ENCODE measurements around the gene AMER2. TPM values are rescaled to one million over a fixed set of nuclear protein-coding genes. Genes with fewer than 3 reads are reported as not detected.

The AMER2 gene
- total RNA-seq, 1 experiment from 2014 or later, result not detected

GRCh38 chr13:25153736-25154135 is 18.4 kb downstream of the AMER2 start:
- peaks cover 81% of the 10 kb centered on the region for H3K27me3 Mint-ChIP-seq (ENCODE audit: unreplicated experiment)
- no TSS peak for BruUV-seq (replicated peaks)
- H3K27ac Mint-ChIP-seq (ENCODE audit: unreplicated experiment), result no peak overlapping the region
- no peaks in the 10 kb centered on the region for H3K4me1 Mint-ChIP-seq (ENCODE audit: low read depth, unreplicated experiment)
- no peak overlapping the region for H3K4me3 Mint-ChIP-seq (ENCODE audit: low read depth, unreplicated experiment)
- CTCF ChIA-PET, result no interaction called here
- H3K36me3 Mint-ChIP-seq (ENCODE audit: insufficient read depth, unreplicated experiment), result no peaks in the 10 kb centered on the region
- DNase-seq, result no peak
- H3K9me3 Mint-ChIP-seq (ENCODE audit: low read depth, unreplicated experiment), result no peaks in the 10 kb centered on the region
- intact Hi-C loops (cut with micrococcal nuclease; ENCODE audit: unreplicated experiment), result no loop called here
- TF ChIP-seq CTCF (IDR thresholded peaks at IDR 0.05; ENCODE audit: unreplicated experiment), result no peak

- TF ChIP-seq CTCF (IDR thresholded peaks at IDR 0.05; ENCODE audit: unreplicated experiment), result no peak
- intact Hi-C loops (cut with micrococcal nuclease; ENCODE audit: unreplicated experiment), result no loop called here
- no peak overlapping the region for H3K4me3 Mint-ChIP-seq (ENCODE audit: low read depth, unreplicated experiment)
- H3K4me1 Mint-ChIP-seq (ENCODE audit: low read depth, unreplicated experiment), result no peaks in the 10 kb centered on the region
- CTCF ChIA-PET, result no interaction called here
- DNase-seq, result no peak
- peaks cover 81% of the 10 kb centered on the region for H3K27me3 Mint-ChIP-seq (ENCODE audit: unreplicated experiment)
- H3K9me3 Mint-ChIP-seq (ENCODE audit: low read depth, unreplicated experiment), result no peaks in the 10 kb centered on the region
- no TSS peak for BruUV-seq (replicated peaks)
- no peak overlapping the region for H3K27ac Mint-ChIP-seq (ENCODE audit: unreplicated experiment)
- no peaks in the 10 kb centered on the region for H3K36me3 Mint-ChIP-seq (ENCODE audit: insufficient read depth, unreplicated experiment)
Observed at GRCh38 chr13:25151626-25152195, 20.4 kb downstream of the AMER2 start.

DNA sequence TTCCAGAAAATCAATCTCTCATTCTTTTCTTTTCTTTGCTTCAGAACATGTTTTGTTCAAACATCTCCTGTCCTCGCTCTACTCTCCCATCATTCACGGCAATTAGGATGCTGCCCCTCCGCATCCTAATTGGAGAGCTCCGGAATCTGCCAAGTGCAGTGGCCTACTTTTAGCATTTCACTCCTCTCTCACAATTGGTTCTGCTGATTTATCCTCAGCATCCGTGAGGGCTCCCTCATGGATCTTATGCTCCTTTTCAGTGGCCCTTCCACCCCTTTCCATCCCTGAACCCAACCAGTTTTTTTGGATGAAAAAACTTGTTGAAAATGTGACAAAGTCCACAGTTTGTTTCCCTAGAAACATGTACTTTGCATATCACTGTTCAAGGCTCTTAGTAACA is 22.4 kb downstream of the AMER2 start:
- BruUV-seq (replicated peaks), result no TSS peak
- intact Hi-C loops (cut with micrococcal nuclease; ENCODE audit: unreplicated experiment), result no loop called here
- no peaks in the 10 kb centered on the region for H3K36me3 Mint-ChIP-seq (ENCODE audit: insufficient read depth, unreplicated experiment)
- CTCF ChIA-PET, result no interaction called here
- H3K27ac Mint-ChIP-seq (ENCODE audit: unreplicated experiment), result no peak overlapping the region
- H3K4me1 Mint-ChIP-seq (ENCODE audit: low read depth, unreplicated experiment), result no peaks in the 10 kb centered on the region
- H3K27me3 Mint-ChIP-seq (ENCODE audit: unreplicated experiment), result peaks cover 72% of the 10 kb centered on the region
- no peak for TF ChIP-seq CTCF (IDR thresholded peaks at IDR 0.05; ENCODE audit: unreplicated experiment)
- no peak for DNase-seq
- H3K4me3 Mint-ChIP-seq (ENCODE audit: low read depth, unreplicated experiment), result no peak overlapping the region
- H3K9me3 Mint-ChIP-seq (ENCODE audit: low read depth, unreplicated experiment), result no peaks in the 10 kb centered on the region

- Mint-ChIP-seq H3K4me3 (ENCODE audit: low read depth, unreplicated experiment) (no peak overlapping the region), H3K4me1 (ENCODE audit: low read depth, unreplicated experiment) (no peaks in the 10 kb centered on the region), H3K27ac (ENCODE audit: unreplicated experiment) (no peak overlapping the region), H3K36me3 (ENCODE audit: insufficient read depth, unreplicated experiment) (no peaks in the 10 kb centered on the region), H3K9me3 (ENCODE audit: low read depth, unreplicated experiment) (no peaks in the 10 kb centered on the region), H3K27me3 (ENCODE audit: unreplicated experiment) (peaks cover 71% of the 10 kb centered on the region)
- no peak for DNase-seq
- no peak for TF ChIP-seq CTCF (IDR thresholded peaks at IDR 0.05; ENCODE audit: unreplicated experiment)
- CTCF ChIA-PET, result no interaction called here
- BruUV-seq (replicated peaks), result no TSS peak
- intact Hi-C loops (cut with micrococcal nuclease; ENCODE audit: unreplicated experiment), result no loop called here
Observed at GRCh38 chr13:25148402-25148771, 23.7 kb downstream of the AMER2 start.

Measured in Calu3 (cell line).